Measurements from ENCODE around the gene EMILIN1.

- TF ChIP-seq CTCF (IDR thresholded peaks at IDR 0.05) (no peak), POLR2A (IDR thresholded peaks at IDR 0.05) (no peak)
Observed at GRCh38 chr2:27117995-27118524, 39.6 kb downstream of the EMILIN1 start.
